Liver (tissue), 3 donors: Measurements from ENCODE around the gene ACSF2.

Experiments used
- CTCF ChIP-seq: fragments of 150-350 bp; IDR thresholded peaks from 2 replicates; pipeline ENCODE4 v1.5.1; 2017; ENCODE audit warnings: improper control_type of control experiment, low read depth, low read length; ENCODE audit not compliant: missing input control
- EGR1 ChIP-seq, 2 donors: IDR thresholded peaks; 2 replicates each; pipeline ENCODE4 v1.6.1; 2016 to 2018; ENCODE audit warnings: antibody characterized with exemption in 2 of 2, low read depth in 2 of 2
- FOXA1 ChIP-seq: IDR thresholded peaks from 2 replicates; pipeline ENCODE4 v1.6.1; 2016; ENCODE audit warnings: antibody characterized with exemption
- GABPA ChIP-seq, 2 donors: IDR thresholded peaks in 1 of 2; conservative IDR thresholded peaks in 1 of 2; 2 replicates each; pipeline ENCODE4 v1.6.1; 2016; ENCODE audit warnings: antibody characterized with exemption in 2 of 2, mild to moderate bottlenecking in 1 of 2, moderate library complexity in 1 of 2
- RAD21 ChIP-seq, 2 donors: IDR thresholded peaks; 2 replicates each; pipeline ENCODE4 v1.6.1; 2016; ENCODE audit warnings: antibody characterized with exemption in 2 of 2, mild to moderate bottlenecking in 2 of 2
- REST ChIP-seq: IDR thresholded peaks from 2 replicates; pipeline ENCODE4 v1.6.1; 2016; ENCODE audit warnings: antibody characterized with exemption, mild to moderate bottlenecking
- RXRA ChIP-seq, 2 donors: IDR thresholded peaks; 2 replicates each; pipeline ENCODE4 v1.6.1; 2017 to 2018; ENCODE audit warnings: antibody characterized with exemption in 2 of 2, mild to moderate bottlenecking in 1 of 2
- SP1 ChIP-seq: IDR thresholded peaks from 2 replicates; pipeline ENCODE4 v1.6.1; 2018; ENCODE audit warnings: antibody characterized with exemption, mild to moderate bottlenecking
- TAF1 ChIP-seq: conservative IDR thresholded peaks from 2 replicates; pipeline ENCODE4 v1.6.1; 2016; ENCODE audit warnings: antibody characterized with exemption, mild to moderate bottlenecking
- YY1 ChIP-seq: IDR thresholded peaks from 2 replicates; pipeline ENCODE4 v1.6.1; 2016; ENCODE audit warnings: antibody characterized with exemption, mild to moderate bottlenecking
- donor health status: healthy.
- donor health status: healthy.

- TF ChIP-seq CTCF: peak; percentile 37
- TF ChIP-seq SP1: no peak
- TF ChIP-seq RXRA (IDR thresholded peaks at IDR 0.05): peak in 1 of 2 donors; percentile 18
- no peak for TF ChIP-seq TAF1
- no peak for TF ChIP-seq GABPA (IDR thresholded peaks at IDR 0.05 in 1 of 2, conservative IDR thresholded peaks at IDR 0.05 in 1 of 2)
- TF ChIP-seq REST: no peak
- no peak for TF ChIP-seq FOXA1
- TF ChIP-seq RAD21 (IDR thresholded peaks at IDR 0.05): peak; percentile 29 to 52
- TF ChIP-seq YY1: no peak
- no peak for TF ChIP-seq EGR1 (IDR thresholded peaks at IDR 0.05; ENCODE audit: low read depth in 2 of 2)
Observed at GRCh38 chr17:50501054-50501453, 75.0 kb downstream of the ACSF2 start.
